ENCODE measurements around the gene DLGAP1. TPM values are rescaled to one million over a fixed set of nuclear protein-coding genes. Genes with fewer than 3 reads are reported as not detected.

DLGAP1 gene
- total RNA-seq, 1 experiment from 2014 or later = not detected

DNA sequence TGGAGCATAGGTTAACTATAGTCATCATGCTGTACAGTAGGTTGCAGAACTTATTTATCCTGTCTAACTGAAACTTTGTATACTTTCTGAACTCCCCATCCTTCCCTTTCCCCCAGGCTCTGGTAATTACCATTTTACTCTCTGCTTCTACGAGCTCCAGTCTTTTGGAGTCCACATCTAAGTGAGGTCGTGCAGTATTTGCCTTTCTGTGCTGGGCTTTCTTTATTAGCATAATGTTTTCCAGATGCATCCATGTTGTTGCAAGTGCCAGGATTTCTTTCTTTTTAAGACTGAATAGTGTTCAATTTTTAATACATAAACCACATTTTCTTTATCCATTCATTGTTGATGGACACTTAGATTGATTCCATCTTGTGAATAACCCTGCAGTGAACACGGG, 541.0 kb downstream of the DLGAP1 start:
- intact Hi-C loops (cut with micrococcal nuclease) = no loop called here
- Mint-ChIP-seq H3K27me3 (ENCODE audit: insufficient read depth, unreplicated experiment) (no peaks in the 10 kb centered on the region), H3K27ac (ENCODE audit: low read depth, unreplicated experiment) (no peak overlapping the region), H3K4me1 (ENCODE audit: insufficient read depth, unreplicated experiment) (no peaks in the 10 kb centered on the region), H3K36me3 (ENCODE audit: insufficient read depth, unreplicated experiment) (no peaks in the 10 kb centered on the region), H3K9me3 (ENCODE audit: unreplicated experiment) (no peaks in the 10 kb centered on the region), H3K4me3 (ENCODE audit: unreplicated experiment) (no peak overlapping the region)
- no TSS peak for BruUV-seq (replicated peaks)
- no peak for DNase-seq (ENCODE audit: unreplicated experiment)
- TF ChIP-seq, protein P1, sequence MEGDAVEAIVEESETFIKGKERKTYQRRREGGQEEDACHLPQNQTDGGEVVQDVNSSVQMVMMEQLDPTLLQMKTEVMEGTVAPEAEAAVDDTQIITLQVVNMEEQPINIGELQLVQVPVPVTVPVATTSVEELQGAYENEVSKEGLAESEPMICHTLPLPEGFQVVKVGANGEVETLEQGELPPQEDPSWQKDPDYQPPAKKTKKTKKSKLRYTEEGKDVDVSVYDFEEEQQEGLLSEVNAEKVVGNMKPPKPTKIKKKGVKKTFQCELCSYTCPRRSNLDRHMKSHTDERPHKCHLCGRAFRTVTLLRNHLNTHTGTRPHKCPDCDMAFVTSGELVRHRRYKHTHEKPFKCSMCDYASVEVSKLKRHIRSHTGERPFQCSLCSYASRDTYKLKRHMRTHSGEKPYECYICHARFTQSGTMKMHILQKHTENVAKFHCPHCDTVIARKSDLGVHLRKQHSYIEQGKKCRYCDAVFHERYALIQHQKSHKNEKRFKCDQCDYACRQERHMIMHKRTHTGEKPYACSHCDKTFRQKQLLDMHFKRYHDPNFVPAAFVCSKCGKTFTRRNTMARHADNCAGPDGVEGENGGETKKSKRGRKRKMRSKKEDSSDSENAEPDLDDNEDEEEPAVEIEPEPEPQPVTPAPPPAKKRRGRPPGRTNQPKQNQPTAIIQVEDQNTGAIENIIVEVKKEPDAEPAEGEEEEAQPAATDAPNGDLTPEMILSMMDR (IDR thresholded peaks at IDR 0.05; ENCODE audit: unreplicated experiment) = no peak
- ChIA-PET CTCF (interaction anchor here (1.1 to 1.6 kb wide), 2 partner anchors 81 to 142 kb away, joined by 3 to 5 read pairs; no protein-coding TSS in a partner anchor), POLR2A (no interaction called here)

DNA sequence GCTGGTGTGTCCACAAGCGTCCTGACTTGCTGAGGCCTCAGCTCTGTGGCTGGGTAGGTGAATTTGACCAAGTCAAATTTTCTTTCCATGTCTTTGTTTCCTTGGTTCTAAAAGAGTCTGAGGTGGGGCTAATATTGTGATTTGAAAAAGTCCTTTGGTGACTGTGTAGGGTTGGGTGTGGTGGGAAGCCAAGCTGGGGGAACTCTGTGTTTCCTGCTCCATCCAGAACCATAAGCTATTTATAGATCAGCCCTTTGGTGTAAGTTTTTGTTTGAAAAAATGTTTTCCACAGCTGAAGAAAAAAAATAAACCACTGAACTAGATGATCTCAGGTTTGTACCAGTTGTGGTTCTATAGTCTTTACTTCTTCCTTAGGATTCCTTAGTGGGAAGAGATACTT, 542.4 kb downstream of the DLGAP1 start:
- TF ChIP-seq, protein P1 (IDR thresholded peaks at IDR 0.05; ENCODE audit: unreplicated experiment) = no peak
- Mint-ChIP-seq H3K36me3 (ENCODE audit: insufficient read depth, unreplicated experiment) (no peaks in the 10 kb centered on the region), H3K4me3 (ENCODE audit: unreplicated experiment) (no peak overlapping the region), H3K27me3 (ENCODE audit: insufficient read depth, unreplicated experiment) (no peaks in the 10 kb centered on the region), H3K9me3 (ENCODE audit: unreplicated experiment) (no peaks in the 10 kb centered on the region), H3K27ac (ENCODE audit: low read depth, unreplicated experiment) (no peak overlapping the region), H3K4me1 (ENCODE audit: insufficient read depth, unreplicated experiment) (no peaks in the 10 kb centered on the region)
- POLR2A ChIA-PET = interaction anchor here (1.4 kb wide), 1 partner anchor 17 kb away, joined by 3 read pairs; no protein-coding TSS in a partner anchor
- intact Hi-C loops (cut with micrococcal nuclease) = no loop called here
- BruUV-seq (replicated peaks) = no TSS peak
- CTCF ChIA-PET = interaction anchor here (0.6 to 1.1 kb wide), 3 partner anchors 82 to 1424 kb away, joined by 3 read pairs; no protein-coding TSS in a partner anchor
- no peak for DNase-seq (ENCODE audit: unreplicated experiment)

DNA sequence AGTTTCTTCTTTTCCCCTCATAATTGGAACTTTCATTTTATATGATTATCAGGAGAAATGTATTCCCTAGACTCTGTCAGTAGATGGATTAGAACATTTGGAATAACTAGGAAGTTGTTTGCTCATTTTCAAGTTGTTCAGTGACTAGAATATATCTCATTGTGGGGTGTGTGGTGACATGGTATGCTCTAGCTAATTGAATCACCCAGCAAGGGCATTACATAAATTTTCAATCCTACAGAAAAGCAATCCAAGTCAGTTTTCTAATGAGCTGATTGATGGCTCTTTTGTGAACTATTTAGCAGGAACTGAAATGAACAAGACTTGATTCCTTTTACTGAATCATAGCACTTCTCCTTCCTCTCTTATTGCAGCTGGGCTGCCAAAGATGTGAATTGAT, 543.7 kb downstream of the DLGAP1 start:
- H3K36me3 Mint-ChIP-seq (ENCODE audit: insufficient read depth, unreplicated experiment) = no peaks in the 10 kb centered on the region
- POLR2A ChIA-PET = interaction anchor here (0.6 kb wide), 1 partner anchor 323 kb away, joined by 4 read pairs; no protein-coding TSS in a partner anchor
- CTCF ChIA-PET = no interaction called here
- no peaks in the 10 kb centered on the region for H3K9me3 Mint-ChIP-seq (ENCODE audit: unreplicated experiment)
- no peaks in the 10 kb centered on the region for H3K27me3 Mint-ChIP-seq (ENCODE audit: insufficient read depth, unreplicated experiment)
- no TSS peak for BruUV-seq (replicated peaks)
- no peaks in the 10 kb centered on the region for H3K4me1 Mint-ChIP-seq (ENCODE audit: insufficient read depth, unreplicated experiment)
- intact Hi-C loops (cut with micrococcal nuclease) = no loop called here
- no peak overlapping the region for H3K4me3 Mint-ChIP-seq (ENCODE audit: unreplicated experiment)
- no peak for DNase-seq (ENCODE audit: unreplicated experiment)
- TF ChIP-seq, protein P1 (IDR thresholded peaks at IDR 0.05; ENCODE audit: unreplicated experiment) = no peak
- no peak overlapping the region for H3K27ac Mint-ChIP-seq (ENCODE audit: low read depth, unreplicated experiment)

DNA sequence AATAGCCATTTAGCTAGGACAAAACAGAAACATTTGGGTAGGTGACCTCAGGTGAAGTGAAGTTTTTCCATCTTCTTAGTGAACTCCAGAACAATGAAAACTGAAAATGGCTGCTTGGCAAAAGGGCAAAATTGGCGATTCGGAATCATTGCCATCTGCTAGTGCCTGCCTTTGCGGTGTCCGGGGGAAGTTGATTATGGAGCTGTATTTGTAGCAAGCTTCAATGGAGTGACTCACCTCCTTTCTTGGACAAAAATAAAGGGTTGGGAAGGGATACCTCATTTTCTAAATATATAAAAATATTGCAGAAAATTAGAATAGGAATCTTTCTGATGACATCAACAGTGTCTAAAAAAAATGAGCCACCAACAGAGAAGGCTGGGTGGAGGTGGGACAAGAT, 544.6 kb downstream of the DLGAP1 start:
- no peak overlapping the region for H3K27ac Mint-ChIP-seq (ENCODE audit: low read depth, unreplicated experiment)
- BruUV-seq (replicated peaks) = no TSS peak
- H3K4me3 Mint-ChIP-seq (ENCODE audit: unreplicated experiment) = no peak overlapping the region
- intact Hi-C loops (cut with micrococcal nuclease) = no loop called here
- no peaks in the 10 kb centered on the region for H3K27me3 Mint-ChIP-seq (ENCODE audit: insufficient read depth, unreplicated experiment)
- H3K36me3 Mint-ChIP-seq (ENCODE audit: insufficient read depth, unreplicated experiment) = no peaks in the 10 kb centered on the region
- ChIA-PET CTCF (interaction anchor here (0.7 kb wide), 1 partner anchor 301 kb away, joined by 3 read pairs; no protein-coding TSS in a partner anchor), POLR2A (no interaction called here)
- TF ChIP-seq, protein P1 (IDR thresholded peaks at IDR 0.05; ENCODE audit: unreplicated experiment) = no peak
- H3K9me3 Mint-ChIP-seq (ENCODE audit: unreplicated experiment) = no peaks in the 10 kb centered on the region
- no peaks in the 10 kb centered on the region for H3K4me1 Mint-ChIP-seq (ENCODE audit: insufficient read depth, unreplicated experiment)
- no peak for DNase-seq (ENCODE audit: unreplicated experiment)
